ENCODE results near the gene DMD.
"Not testable (repeated sequence)": the region's sequence is repeated elsewhere in the genome, so short reads cannot be mapped to it uniquely, and the experiment has no call there.

DMD gene

GRCh38 chrX:31377821-31378220 lies 1833.5 kb downstream of the DMD start:
- DNase-seq: not testable (repeated sequence)

- no peak for DNase-seq
Measured at GRCh38 chrX:31376408-31377022, 1834.8 kb downstream of the DMD start.

- DNase-seq: no peak
Measured at GRCh38 chrX:31374786-31375185, 1836.6 kb downstream of the DMD start.

GRCh38 chrX:31371956-31372355 lies 1839.4 kb downstream of the DMD start:
- DNase-seq: no peak

- no peak for DNase-seq
Measured at GRCh38 chrX:31367816-31368215, 1843.5 kb downstream of the DMD start.

GRCh38 chrX:31366041-31366440 lies 1845.3 kb downstream of the DMD start:
- no peak for DNase-seq

GRCh38 chrX:31356275-31357212 lies 1854.8 kb downstream of the DMD start:
- DNase-seq: no peak

GRCh38 chrX:31355206-31355955 lies 1856.0 kb downstream of the DMD start:
- DNase-seq: no peak

GRCh38 chrX:31353095-31353494 lies 1858.3 kb downstream of the DMD start:
- no peak for DNase-seq

- no peak for DNase-seq
Measured at GRCh38 chrX:31350808-31351074, 1860.6 kb downstream of the DMD start.

- DNase-seq: no peak
Measured at GRCh38 chrX:31349515-31349914, 1861.8 kb downstream of the DMD start.

GRCh38 chrX:31340587-31340986 lies 1870.8 kb downstream of the DMD start:
- no peak for DNase-seq

GRCh38 chrX:31338991-31339350 lies 1872.4 kb downstream of the DMD start:
- no peak for DNase-seq

GRCh38 chrX:31337332-31337731 lies 1874.0 kb downstream of the DMD start:
- DNase-seq: no peak

- no peak for DNase-seq
Measured at GRCh38 chrX:31336419-31336818, 1874.9 kb downstream of the DMD start.

- no peak for DNase-seq
Measured at GRCh38 chrX:31334997-31335396, 1876.4 kb downstream of the DMD start.

GRCh38 chrX:31333165-31333831 lies 1878.1 kb downstream of the DMD start:
- DNase-seq: no peak

- DNase-seq: no peak
Measured at GRCh38 chrX:31331928-31332327, 1879.4 kb downstream of the DMD start.

GRCh38 chrX:31331015-31331414 lies 1880.3 kb downstream of the DMD start:
- DNase-seq: no peak

- no peak for DNase-seq
Measured at GRCh38 chrX:31329298-31329697, 1882.1 kb downstream of the DMD start.

- DNase-seq: no peak
Measured at GRCh38 chrX:31323658-31324057, 1887.7 kb downstream of the DMD start.

- no peak for DNase-seq
Measured at GRCh38 chrX:31320740-31321139, 1890.6 kb downstream of the DMD start.

- no peak for DNase-seq
Measured at GRCh38 chrX:31319586-31319985, 1891.8 kb downstream of the DMD start.
